A673 (cell line): ENCODE data around the gene SHISA3. TPM values are rescaled to one million over a fixed set of nuclear protein-coding genes. Genes with fewer than 3 reads are reported as not detected.
A peak's percentile ranks its signal among the peaks of the same experiment; 100 is the strongest.

Source experiments
- Bru-seq: library from RNA; stranded (reverse); fragments of 400-500 nt; gene quantifications from one replicate; lab custom pipeline; 2021; lab: Mats Ljungman, UMichigan
- BruChase-seq, 2 experiments: library from RNA; stranded (reverse); fragments of 400-500 nt; gene quantifications; one replicate each; lab custom pipeline; 2021; lab: Mats Ljungman, UMichigan
- BruUV-seq: library from RNA; stranded (reverse); fragments of 400-500 nt; replicated peaks from 2 replicates; lab custom pipeline; 2021; lab: Mats Ljungman, UMichigan
- CTCF ChIA-PET: fragments of 300-600 bp; sonication (Branson Sonifier 250); formaldehyde crosslinking; loops from one replicate; lab custom pipeline; 2022; ENCODE audit warnings: antibody characterized with exemption; lab: Charles Lee
- POLR2A ChIA-PET: fragments of 300-600 bp; sonication (Branson Sonifier 250); formaldehyde crosslinking; loops from one replicate; lab custom pipeline; 2022; ENCODE audit warnings: antibody characterized with exemption; ENCODE audit not compliant: low non-redundant PET; lab: Charles Lee
- DNase-seq: peaks from one replicate; pipeline ENCODE4 v3.0.0-alpha.2; 2015; ENCODE audit warnings: low spot score
- H3K27ac ChIP-seq: fragments of 200-600 bp; sonication (generic); 2 replicates; pipeline ENCODE4 v1.5.1; 2016; ENCODE audit warnings: mixed run types, low read depth, mild to moderate bottlenecking, mixed read lengths, antibody characterized with exemption, low read length; ENCODE audit not compliant: poor library complexity, severe bottlenecking
- H3K27me3 ChIP-seq: fragments of 200-600 bp; sonication (generic); replicated peaks from 2 replicates; pipeline ENCODE4 v1.6.1; 2017; ENCODE audit warnings: mixed run types, low read depth, mild to moderate bottlenecking, mixed read lengths, antibody characterized with exemption, low read length; ENCODE audit not compliant: insufficient read depth, poor library complexity
- H3K36me3 ChIP-seq: fragments of 200-600 bp; sonication (generic); 2 replicates; pipeline ENCODE4 v1.6.1; 2016; ENCODE audit warnings: mixed run types, mild to moderate bottlenecking, mixed read lengths, antibody characterized with exemption, low read length; ENCODE audit not compliant: insufficient read depth, poor library complexity, severe bottlenecking
- H3K4me1 ChIP-seq: fragments of 200-600 bp; sonication (generic); 2 replicates; pipeline ENCODE4 v1.6.1; 2017; ENCODE audit warnings: mixed run types, mild to moderate bottlenecking, mixed read lengths, antibody characterized with exemption, low read length; ENCODE audit not compliant: insufficient read depth, poor library complexity, severe bottlenecking
- H3K4me3 ChIP-seq: fragments of 200-600 bp; sonication (generic); 2 replicates; pipeline ENCODE4 v1.5.1; 2016; ENCODE audit warnings: low read depth, mixed run types, mild to moderate bottlenecking, mixed read lengths, low read length; ENCODE audit not compliant: poor library complexity, severe bottlenecking
- H3K9me3 ChIP-seq: fragments of 200-600 bp; sonication (generic); 2 replicates; pipeline ENCODE4 v1.6.1; 2016; ENCODE audit warnings: mixed run types, low read depth, mild to moderate bottlenecking, mixed read lengths, antibody characterized with exemption, low read length; ENCODE audit not compliant: poor library complexity, severe bottlenecking
- CTCF ChIP-seq: fragments of 300-800, 200-600 bp; sonication (generic); conservative IDR thresholded peaks from 2 replicates; pipeline ENCODE4 v1.5.1; 2017; ENCODE audit warnings: low read depth, mild to moderate bottlenecking, antibody characterized with exemption, low read length, moderate library complexity, mixed read lengths
- EZH2 ChIP-seq: fragments of 200-600 bp; sonication (generic); IDR thresholded peaks from 2 replicates; pipeline ENCODE4 v1.6.1; 2017; ENCODE audit warnings: borderline replicate concordance, low read depth, mild to moderate bottlenecking, mixed read lengths, antibody characterized with exemption, low read length; ENCODE audit not compliant: poor library complexity, severe bottlenecking
- intact Hi-C: fragments of 100-400 bp; cut with micrococcal nuclease; formaldehyde crosslinking; loops from one replicate; pipeline ENCODE4 v1.10.0; 2022; ENCODE audit not compliant: unreplicated experiment
- long read RNA-seq: library from polyadenylated mRNA; stranded (forward); transcript quantifications from one replicate; pipeline ENCODE4 v2.0.0, GENCODE V29; 2022
- total RNA-seq: library from RNA; stranded (reverse); gene quantifications from 2 replicates; pipeline ENCODE4 v1.2.3, GENCODE V29; 2021

SHISA3 gene
- total RNA-seq: 0.26 and 0.39 TPM in 2 replicates
- Bru-seq, nascent RNA: not detected
- BruChase-seq, experiment 1, labeled RNA remaining after a 2-hour chase: percentile 21 among the genes with signal in this experiment
- percentile 17 among the genes with signal in this experiment for BruChase-seq, experiment 2, labeled RNA remaining after a 6-hour chase
- long read RNA-seq: 0 reads

GRCh38 chr4:42396752-42397634 lies at the start of gene SHISA3:
TSS of gene SHISA3 (plus strand) at chr4:42397488. CDS start at chr4:42398057, 569 bp downstream.
- POLR2A ChIA-PET: no interaction called here
- TF ChIP-seq CTCF: no peak
- no peak for TF ChIP-seq EZH2
- peak within 1 kb of the TSS; percentile 44 for H3K4me3 ChIP-seq
- H3K36me3 ChIP-seq: no peaks in the 10 kb centered on the region
- no peaks in the 10 kb centered on the region for H3K4me1 ChIP-seq
- DNase-seq: peak; percentile 18
- no TSS peak for BruUV-seq
- CTCF ChIA-PET: no interaction called here
- no peaks in the 10 kb centered on the region for H3K9me3 ChIP-seq
- intact Hi-C loops: no loop called here
- no peak within 1 kb of the TSS for H3K27ac ChIP-seq
- H3K27me3 ChIP-seq: peaks cover 68% of the 10 kb centered on the region

GRCh38 chr4:42348247-42348646 lies 49.0 kb upstream of the SHISA3 start:
- BruUV-seq: no TSS peak
- no peak overlapping the region for H3K4me3 ChIP-seq
- ChIA-PET POLR2A (no interaction called here), CTCF (no interaction called here)
- H3K27me3 ChIP-seq: no peaks in the 10 kb centered on the region
- intact Hi-C loops: no loop called here
- TF ChIP-seq EZH2 (no peak), CTCF (no peak)
- H3K4me1 ChIP-seq: no peaks in the 10 kb centered on the region
- no peaks in the 10 kb centered on the region for H3K36me3 ChIP-seq
- H3K27ac ChIP-seq: no peak overlapping the region
- DNase-seq: no peak
- no peaks in the 10 kb centered on the region for H3K9me3 ChIP-seq

- no TSS peak for BruUV-seq
- Histone ChIP-seq H3K27me3 (no peaks in the 10 kb centered on the region), H3K4me3 (no peak overlapping the region), H3K4me1 (no peaks in the 10 kb centered on the region), H3K27ac (no peak overlapping the region), H3K36me3 (no peaks in the 10 kb centered on the region), H3K9me3 (no peaks in the 10 kb centered on the region)
- intact Hi-C loops: no loop called here
- ChIA-PET CTCF (no interaction called here), POLR2A (no interaction called here)
- TF ChIP-seq CTCF: no peak
- TF ChIP-seq EZH2: no peak
- DNase-seq: no peak
Observed at GRCh38 chr4:42348692-42349091, 48.6 kb upstream of the SHISA3 start.
